Raji (cell line): Measurements from ENCODE around the gene LRRC10.

ENCODE experiments used
- POLR2A ChIP-seq: IDR thresholded peaks from 2 replicates; pipeline ENCODE4 v1.6.1; 2011; ENCODE audit warnings: low read depth, low read length, control low read depth; ENCODE audit not compliant: insufficient read depth

LRRC10 gene, protein sequence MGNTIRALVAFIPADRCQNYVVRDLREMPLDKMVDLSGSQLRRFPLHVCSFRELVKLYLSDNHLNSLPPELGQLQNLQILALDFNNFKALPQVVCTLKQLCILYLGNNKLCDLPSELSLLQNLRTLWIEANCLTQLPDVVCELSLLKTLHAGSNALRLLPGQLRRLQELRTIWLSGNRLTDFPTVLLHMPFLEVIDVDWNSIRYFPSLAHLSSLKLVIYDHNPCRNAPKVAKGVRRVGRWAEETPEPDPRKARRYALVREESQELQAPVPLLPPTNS

DNA sequence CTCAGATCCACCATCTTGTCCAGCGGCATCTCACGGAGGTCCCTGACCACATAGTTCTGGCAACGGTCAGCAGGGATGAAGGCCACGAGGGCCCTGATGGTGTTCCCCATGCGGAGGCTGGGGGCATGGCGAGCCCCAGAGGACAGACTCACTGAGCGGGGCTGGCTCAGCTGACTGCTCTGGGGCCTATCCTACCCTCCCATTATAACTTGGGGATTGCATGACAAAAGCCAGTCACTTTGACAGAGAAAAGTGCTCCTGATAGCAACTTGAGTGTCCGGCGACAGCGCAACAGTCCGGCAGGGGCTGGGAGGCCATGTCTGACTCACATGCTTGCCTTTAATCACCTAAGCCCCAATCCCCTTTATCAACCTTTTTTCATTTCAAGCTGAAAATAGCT lies at the start of gene LRRC10:
Gene LRRC10 (minus strand): TSS at position 179 of the 400 bp plus-strand sequence. CDS start 69 bp downstream, at position 110.
- no peak for TF ChIP-seq POLR2A

GRCh38 chr12:69660164-69660863 lies 49.6 kb upstream of the LRRC10 start:
- no peak for TF ChIP-seq POLR2A

DNA sequence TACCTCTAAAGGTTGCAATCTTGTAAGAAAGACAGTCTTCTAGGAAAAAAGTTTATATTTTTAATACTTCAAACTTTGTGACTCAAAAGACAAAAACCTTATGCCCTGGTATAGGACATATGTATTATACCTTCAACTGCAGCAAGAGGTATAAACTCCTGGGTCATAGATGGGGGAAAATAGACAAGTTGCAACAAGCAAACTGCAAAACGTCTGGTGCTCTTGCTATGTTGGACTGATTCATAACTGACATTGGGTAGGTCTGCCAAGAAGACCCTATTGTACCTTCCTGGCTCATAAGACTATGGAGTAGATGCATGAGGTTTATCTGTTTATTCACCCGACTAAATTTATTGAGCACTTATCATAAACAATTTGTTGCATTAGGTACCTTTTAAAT lies 47.5 kb upstream of the LRRC10 start:
- TF ChIP-seq POLR2A, result no peak

DNA sequence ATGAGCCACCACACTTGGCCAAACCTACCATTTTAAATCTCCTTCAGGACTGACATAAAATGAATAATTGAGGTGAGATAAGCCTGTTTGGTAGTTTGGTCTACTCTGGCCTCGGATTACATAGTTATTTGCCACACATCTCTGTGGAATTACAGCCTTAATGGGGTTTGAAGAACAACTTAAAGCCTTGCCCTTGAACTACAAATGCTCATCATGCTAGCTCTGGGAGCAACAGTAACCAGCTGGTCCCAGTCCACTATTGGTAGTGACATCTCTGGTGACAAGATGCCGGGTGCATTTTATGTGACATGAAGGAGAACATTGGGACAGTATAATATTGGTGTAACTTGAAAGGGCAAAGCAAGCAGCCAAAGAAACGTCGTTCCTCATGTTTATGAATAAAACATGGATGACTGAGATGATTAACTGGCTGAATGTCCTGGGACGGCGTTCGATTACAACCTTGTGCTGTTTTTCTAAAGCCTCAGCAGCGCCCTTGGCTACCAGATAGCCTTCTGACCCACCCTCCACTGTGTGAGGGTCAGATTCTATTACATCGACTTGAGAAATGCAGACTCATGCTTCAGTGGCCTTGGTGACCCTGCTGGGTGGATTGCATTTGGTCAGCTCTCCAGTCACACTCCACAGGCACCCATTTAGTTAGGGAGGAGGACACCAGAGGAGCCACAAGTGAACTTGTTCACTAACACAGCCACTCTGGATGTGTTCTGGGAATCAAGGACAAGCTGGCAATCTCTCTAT lies 46.9 kb upstream of the LRRC10 start:
- TF ChIP-seq POLR2A, result no peak

DNA sequence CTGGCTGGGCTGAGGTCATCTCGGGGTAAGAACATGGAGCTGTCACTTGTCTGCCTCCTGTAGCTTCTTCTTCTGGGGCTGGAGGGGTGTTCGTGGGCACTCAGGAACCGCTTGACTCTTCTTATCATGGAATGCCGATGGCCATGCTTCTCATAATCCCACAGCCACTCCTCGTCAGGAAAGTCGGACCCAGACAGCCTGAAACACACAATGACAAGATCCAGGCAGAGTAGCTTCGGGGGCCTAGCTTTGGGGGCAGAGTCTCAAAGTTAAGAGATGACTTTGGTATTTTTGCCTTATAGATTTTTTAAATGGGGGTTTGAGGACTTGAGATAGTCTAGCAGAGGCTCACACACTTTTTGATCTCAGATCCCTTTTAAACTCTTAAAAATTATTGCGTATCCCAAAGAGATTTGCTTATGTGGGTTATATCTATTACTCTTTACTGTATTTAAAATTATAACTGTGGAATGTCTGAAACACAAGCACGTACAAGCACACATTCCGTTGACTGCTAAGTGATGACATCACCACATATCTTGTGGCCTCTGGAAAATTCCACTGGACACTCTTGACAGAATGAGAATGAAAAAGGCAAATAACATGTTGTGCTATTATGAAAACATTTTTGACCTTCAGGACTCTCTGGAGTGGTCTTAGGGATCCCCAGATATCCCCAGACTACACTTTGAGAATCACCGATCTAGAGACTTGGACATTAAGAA lies 45.1 kb upstream of the LRRC10 start:
- no peak for TF ChIP-seq POLR2A

DNA sequence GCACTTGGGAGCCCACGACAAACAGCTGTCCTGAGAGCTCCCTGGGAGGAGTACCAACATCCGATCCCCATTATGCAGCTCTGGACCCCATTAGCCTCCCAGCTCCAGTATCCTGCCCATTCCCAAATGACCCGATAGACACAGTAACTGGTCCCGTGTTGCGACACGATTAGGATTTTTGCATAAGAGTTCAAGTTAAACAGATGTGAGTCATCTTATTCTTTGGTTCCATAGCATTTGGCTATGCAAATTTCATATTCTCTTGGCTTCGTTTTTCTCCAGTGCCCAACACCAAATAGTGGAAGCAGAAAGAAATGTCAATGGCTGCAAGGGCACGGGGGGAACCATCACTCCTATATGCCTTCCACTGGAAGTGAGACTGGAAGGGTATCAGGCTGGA lies 43.0 kb upstream of the LRRC10 start:
- no peak for TF ChIP-seq POLR2A

DNA sequence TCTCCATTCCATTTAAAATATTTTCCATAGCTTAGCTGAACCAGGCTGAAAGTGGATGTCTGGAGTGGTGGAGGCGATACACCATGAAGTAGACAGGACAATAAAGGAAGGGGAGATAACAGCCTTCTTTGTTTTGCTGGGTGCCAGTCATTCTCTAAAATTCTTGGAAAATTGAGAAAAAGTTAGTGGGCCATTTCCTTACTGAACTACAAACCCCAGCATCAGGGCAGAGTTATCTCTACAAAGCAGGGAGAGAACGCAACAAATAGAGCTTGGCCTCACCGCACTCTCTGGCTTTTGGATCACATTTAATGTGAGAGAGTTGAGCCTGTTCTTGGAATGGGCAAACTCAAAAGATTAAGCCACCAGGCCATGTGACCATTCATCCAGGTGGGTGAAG lies 41.2 kb upstream of the LRRC10 start:
- no peak for TF ChIP-seq POLR2A

GRCh38 chr12:69649529-69649928 lies 38.8 kb upstream of the LRRC10 start:
- no peak for TF ChIP-seq POLR2A

DNA sequence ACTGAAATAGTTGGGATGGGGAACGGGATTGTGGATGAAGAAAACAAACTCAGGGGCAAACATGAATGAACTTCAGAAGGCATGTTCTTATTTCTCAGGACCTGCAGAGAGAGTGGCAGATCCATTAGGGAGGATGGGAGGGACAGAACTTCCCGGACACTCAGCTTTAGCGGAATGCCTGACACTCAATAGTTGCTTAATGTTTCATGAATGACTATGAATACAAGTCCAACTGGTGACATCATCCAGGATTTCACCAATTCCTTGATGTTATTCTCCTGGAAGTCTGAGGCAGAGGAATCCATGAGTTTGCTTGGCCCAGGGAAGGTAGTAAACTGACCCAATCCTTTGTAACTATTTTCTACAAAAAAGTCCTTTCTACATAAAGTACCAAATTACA lies 37.8 kb upstream of the LRRC10 start:
- TF ChIP-seq POLR2A, result no peak

- TF ChIP-seq POLR2A, result no peak
Measured at GRCh38 chr12:69647178-69647577, 36.5 kb upstream of the LRRC10 start.

- no peak for TF ChIP-seq POLR2A
Measured at GRCh38 chr12:69645031-69645430, 34.3 kb upstream of the LRRC10 start.

DNA sequence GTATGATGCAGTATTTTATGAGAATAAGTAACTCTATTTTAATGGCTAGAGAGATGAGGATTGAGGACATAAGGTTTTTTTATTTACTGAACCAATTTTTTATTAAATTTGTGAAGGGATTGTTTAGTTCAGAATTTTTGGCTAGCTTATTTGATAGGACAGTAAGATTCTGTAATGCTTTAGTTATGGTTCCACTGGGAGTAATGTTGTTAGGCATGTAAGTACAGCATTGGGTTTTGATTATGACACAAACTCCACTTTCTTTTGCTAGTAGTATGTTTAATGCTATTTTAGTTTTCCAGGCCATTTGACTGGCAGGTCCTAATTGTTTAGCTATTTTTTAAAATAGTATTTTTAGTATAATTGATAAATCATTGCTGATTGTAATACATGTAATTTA lies 33.8 kb upstream of the LRRC10 start:
- no peak for TF ChIP-seq POLR2A

DNA sequence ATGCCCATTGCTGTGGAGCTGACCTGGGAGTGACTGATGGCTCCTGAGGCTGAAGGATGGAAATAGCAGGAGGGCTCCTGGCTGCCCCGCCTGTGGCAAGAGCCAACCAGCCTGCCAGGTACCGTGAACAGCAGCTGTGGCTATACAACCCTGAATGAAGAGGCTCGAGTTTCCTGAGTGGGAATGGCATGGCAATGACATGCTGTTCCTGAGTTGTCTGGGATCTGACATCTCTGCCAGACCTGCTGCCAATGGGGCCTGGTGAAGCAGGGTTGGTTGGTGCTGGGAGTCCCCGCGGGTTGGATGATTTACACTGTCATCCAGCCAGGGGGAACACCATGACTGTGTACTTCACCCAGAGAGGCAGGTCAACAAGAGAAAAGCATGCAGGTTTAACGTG lies 31.8 kb upstream of the LRRC10 start:
- no peak for TF ChIP-seq POLR2A

GRCh38 chr12:69641546-69641945 lies 30.8 kb upstream of the LRRC10 start:
- no peak for TF ChIP-seq POLR2A

GRCh38 chr12:69639400-69640016 lies 28.8 kb upstream of the LRRC10 start:
- no peak for TF ChIP-seq POLR2A
